PC-9 (cell line): ENCODE data around the gene DOCK1. TPM values are rescaled to one million over a fixed set of nuclear protein-coding genes. Genes with fewer than 3 reads are reported as not detected.

Source experiments
- BruUV-seq: library from RNA; stranded (reverse); fragments of 400-500 nt; replicated peaks from 2 replicates; lab custom pipeline; 2021; lab: Mats Ljungman, UMichigan
- CTCF ChIA-PET: fragments of 300-600 bp; sonication (Branson Sonifier 250); formaldehyde crosslinking; loops from one replicate; lab custom pipeline; 2022; ENCODE audit warnings: antibody characterized with exemption; lab: Charles Lee
- POLR2A ChIA-PET: fragments of 300-600 bp; sonication (Branson Sonifier 250); formaldehyde crosslinking; loops from one replicate; lab custom pipeline; 2022; ENCODE audit warnings: antibody characterized with exemption; ENCODE audit not compliant: unreplicated experiment; lab: Charles Lee
- DNase-seq, 2 experiments: peaks; one replicate each; pipeline versions ENCODE4 v3.0.0 to v3.0.0-alpha.2; 2015 to 2022; ENCODE audit warnings: mixed read lengths in 1 of 2
- H2AFZ ChIP-seq: fragments of 200-600 bp; sonication (generic); 2 replicates; pipeline ENCODE4 v1.8.1; 2017; ENCODE audit warnings: antibody characterized with exemption
- H3F3A ChIP-seq: fragments of 200-600 bp; sonication (generic); 2 replicates; pipeline ENCODE4 v1.8.1; 2017; ENCODE audit warnings: antibody characterized with exemption, mild to moderate bottlenecking, low read depth; ENCODE audit not compliant: insufficient read depth
- H3K27ac ChIP-seq: fragments of 200-600 bp; sonication (generic); 2 replicates; pipeline ENCODE4 v1.6.1; 2016; ENCODE audit warnings: mixed run types
- H3K27me3 ChIP-seq: fragments of 200-600 bp; sonication (generic); 2 replicates; pipeline ENCODE4 v1.6.1; 2016; ENCODE audit warnings: low read depth, mixed run types; ENCODE audit not compliant: insufficient read depth
- H3K36me3 ChIP-seq: fragments of 200-600 bp; sonication (generic); 2 replicates; pipeline ENCODE4 v1.6.1; 2016; ENCODE audit warnings: low read depth, mixed run types
- H3K4me1 ChIP-seq: fragments of 200-600 bp; sonication (generic); replicated peaks from 2 replicates; pipeline ENCODE4 v1.6.1; 2016; ENCODE audit warnings: mixed run types; ENCODE audit not compliant: insufficient read depth
- H3K4me2 ChIP-seq: fragments of 200-600 bp; sonication (generic); 2 replicates; pipeline ENCODE4 v1.6.1; 2017; ENCODE audit warnings: mixed run types
- H3K4me3 ChIP-seq: fragments of 200-600 bp; sonication (generic); 2 replicates; pipeline ENCODE4 v1.6.1; 2016; ENCODE audit warnings: mixed run types
- H3K79me2 ChIP-seq: fragments of 200-600 bp; sonication (generic); 2 replicates; pipeline ENCODE4 v1.6.1; 2017; ENCODE audit warnings: low read depth, mixed run types
- H3K9me2 ChIP-seq: fragments of 200-600 bp; sonication (generic); 2 replicates; pipeline ENCODE4 v1.8.1; 2017; ENCODE audit warnings: mild to moderate bottlenecking; ENCODE audit not compliant: insufficient read depth
- H3K9me3 ChIP-seq: fragments of 200-600 bp; sonication (generic); 2 replicates; pipeline ENCODE4 v1.8.1; 2016; ENCODE audit warnings: low read depth; ENCODE audit not compliant: insufficient read depth
- H4K20me1 ChIP-seq: fragments of 200-600 bp; sonication (generic); 2 replicates; pipeline ENCODE4 v1.8.1; 2017; ENCODE audit not compliant: insufficient read depth
- EZH2 ChIP-seq: fragments of 200-600 bp; sonication (generic); IDR thresholded peaks from 2 replicates; pipeline ENCODE4 v1.8.0; 2017; ENCODE audit warnings: antibody characterized with exemption, low read depth
- intact Hi-C: fragments of 100-400 bp; cut with micrococcal nuclease; formaldehyde crosslinking; loops from one replicate; pipeline ENCODE4 v1.10.0; 2022; ENCODE audit not compliant: unreplicated experiment
- total RNA-seq: library from RNA; stranded (reverse); gene quantifications from 2 replicates; pipeline ENCODE4 v1.2.3, GENCODE V29; 2021
- TF ChIP-seq, protein P1 (sequence below): fragments of 200-600 bp; sonication (generic); conservative IDR thresholded peaks from 2 replicates; pipeline ENCODE4 v1.6.1; 2017; ENCODE audit warnings: mixed run types, antibody characterized with exemption, mild to moderate bottlenecking, moderate library complexity

The DOCK1 gene
- total RNA-seq, 1 experiment from 2014 or later = 24.8 TPM

DNA sequence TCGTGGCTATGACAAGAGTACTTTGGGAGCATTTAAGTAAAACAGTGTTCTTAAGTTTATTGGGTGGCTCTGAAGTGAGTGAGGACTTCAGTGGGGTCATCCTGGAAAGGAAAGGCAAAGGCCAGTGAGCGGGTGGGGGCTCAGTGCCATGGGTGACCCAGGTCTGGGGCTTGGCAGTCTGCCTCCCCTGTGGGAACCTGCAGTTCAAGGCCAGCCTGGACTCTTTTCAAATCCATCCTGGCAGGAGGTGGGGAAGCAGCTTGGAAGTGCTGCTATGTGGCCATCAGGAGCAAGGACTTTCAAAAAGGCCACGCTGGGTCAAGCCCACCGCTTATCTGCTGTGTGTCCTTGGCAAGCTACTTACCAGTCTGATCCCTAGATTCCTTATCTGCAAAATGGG lies 495.0 kb downstream of the DOCK1 start:
- POLR2A ChIA-PET = no interaction called here
- CTCF ChIA-PET = no interaction called here
- intact Hi-C loops = no loop called here
- no TSS peak for BruUV-seq
- Histone ChIP-seq H3K4me2 (no peak overlapping the region), H3K27ac (no peak overlapping the region), H4K20me1 (no peaks in the 10 kb centered on the region), H2AFZ (no peak overlapping the region), H3F3A (no peaks in the 10 kb centered on the region), H3K36me3 (no peaks in the 10 kb centered on the region), H3K27me3 (no peaks in the 10 kb centered on the region), H3K79me2 (no peaks in the 10 kb centered on the region), H3K4me1 (no peaks in the 10 kb centered on the region), H3K4me3 (no peak overlapping the region), H3K9me2 (no peaks in the 10 kb centered on the region), H3K9me3 (no peaks in the 10 kb centered on the region)
- TF ChIP-seq EZH2 = no peak
- TF ChIP-seq, protein P1, sequence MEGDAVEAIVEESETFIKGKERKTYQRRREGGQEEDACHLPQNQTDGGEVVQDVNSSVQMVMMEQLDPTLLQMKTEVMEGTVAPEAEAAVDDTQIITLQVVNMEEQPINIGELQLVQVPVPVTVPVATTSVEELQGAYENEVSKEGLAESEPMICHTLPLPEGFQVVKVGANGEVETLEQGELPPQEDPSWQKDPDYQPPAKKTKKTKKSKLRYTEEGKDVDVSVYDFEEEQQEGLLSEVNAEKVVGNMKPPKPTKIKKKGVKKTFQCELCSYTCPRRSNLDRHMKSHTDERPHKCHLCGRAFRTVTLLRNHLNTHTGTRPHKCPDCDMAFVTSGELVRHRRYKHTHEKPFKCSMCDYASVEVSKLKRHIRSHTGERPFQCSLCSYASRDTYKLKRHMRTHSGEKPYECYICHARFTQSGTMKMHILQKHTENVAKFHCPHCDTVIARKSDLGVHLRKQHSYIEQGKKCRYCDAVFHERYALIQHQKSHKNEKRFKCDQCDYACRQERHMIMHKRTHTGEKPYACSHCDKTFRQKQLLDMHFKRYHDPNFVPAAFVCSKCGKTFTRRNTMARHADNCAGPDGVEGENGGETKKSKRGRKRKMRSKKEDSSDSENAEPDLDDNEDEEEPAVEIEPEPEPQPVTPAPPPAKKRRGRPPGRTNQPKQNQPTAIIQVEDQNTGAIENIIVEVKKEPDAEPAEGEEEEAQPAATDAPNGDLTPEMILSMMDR = no peak
- DNase-seq = no peak

GRCh38 chr10:127402596-127403409 lies 497.6 kb downstream of the DOCK1 start:
- no peaks in the 10 kb centered on the region for H3K27me3 ChIP-seq
- H3F3A ChIP-seq = no peaks in the 10 kb centered on the region
- H3K4me2 ChIP-seq = no peak overlapping the region
- H2AFZ ChIP-seq = no peak overlapping the region
- no peak for TF ChIP-seq EZH2
- TF ChIP-seq, protein P1 = no peak
- H3K79me2 ChIP-seq = no peaks in the 10 kb centered on the region
- no peaks in the 10 kb centered on the region for H3K9me2 ChIP-seq
- H3K4me3 ChIP-seq = no peak overlapping the region
- H3K9me3 ChIP-seq = no peaks in the 10 kb centered on the region
- no TSS peak for BruUV-seq
- H3K4me1 ChIP-seq = no peaks in the 10 kb centered on the region
- no peaks in the 10 kb centered on the region for H4K20me1 ChIP-seq
- no peaks in the 10 kb centered on the region for H3K36me3 ChIP-seq
- H3K27ac ChIP-seq = no peak overlapping the region
- CTCF ChIA-PET = no interaction called here
- no peak for DNase-seq
- POLR2A ChIA-PET = no interaction called here
- intact Hi-C loops = no loop called here

DNA sequence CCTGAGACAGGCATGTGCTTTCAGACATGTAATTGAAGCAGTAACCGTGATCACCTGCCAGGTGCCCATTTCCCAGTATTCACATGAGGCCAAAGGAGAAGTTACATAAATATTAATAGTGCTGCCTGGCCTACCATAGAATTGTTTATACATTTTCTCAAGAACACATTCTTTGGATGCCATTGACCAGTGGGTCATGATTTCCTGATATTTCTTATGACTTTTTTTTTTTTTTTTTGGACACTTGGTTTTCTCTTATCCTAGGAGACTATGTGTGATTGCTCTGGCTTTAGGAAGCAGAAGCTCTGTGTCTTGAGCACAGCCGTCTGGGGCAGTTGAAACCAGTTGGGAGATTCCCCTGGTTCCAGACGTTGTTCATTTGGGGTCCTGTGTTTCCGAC lies 500.0 kb downstream of the DOCK1 start:
- BruUV-seq = no TSS peak
- ChIA-PET POLR2A (no interaction called here), CTCF (no interaction called here)
- Histone ChIP-seq H3K79me2 (no peaks in the 10 kb centered on the region), H3K4me1 (no peaks in the 10 kb centered on the region), H3F3A (no peaks in the 10 kb centered on the region), H2AFZ (no peak overlapping the region), H3K4me3 (no peak overlapping the region), H3K9me3 (no peaks in the 10 kb centered on the region), H3K36me3 (no peaks in the 10 kb centered on the region), H4K20me1 (no peaks in the 10 kb centered on the region), H3K4me2 (no peak overlapping the region), H3K27ac (no peak overlapping the region), H3K27me3 (no peaks in the 10 kb centered on the region), H3K9me2 (no peaks in the 10 kb centered on the region)
- intact Hi-C loops = no loop called here
- no peak for DNase-seq
- no peak for TF ChIP-seq EZH2
- TF ChIP-seq, protein P1 = no peak
